ENCODE measurements around the gene KLHDC9.

- TF ChIP-seq EP300 (IDR thresholded peaks at IDR 0.05) (no peak), POLR2A (IDR thresholded peaks at IDR 0.05; ENCODE audit: low read depth) (no peak)
- TF ChIP-seq, protein P1, sequence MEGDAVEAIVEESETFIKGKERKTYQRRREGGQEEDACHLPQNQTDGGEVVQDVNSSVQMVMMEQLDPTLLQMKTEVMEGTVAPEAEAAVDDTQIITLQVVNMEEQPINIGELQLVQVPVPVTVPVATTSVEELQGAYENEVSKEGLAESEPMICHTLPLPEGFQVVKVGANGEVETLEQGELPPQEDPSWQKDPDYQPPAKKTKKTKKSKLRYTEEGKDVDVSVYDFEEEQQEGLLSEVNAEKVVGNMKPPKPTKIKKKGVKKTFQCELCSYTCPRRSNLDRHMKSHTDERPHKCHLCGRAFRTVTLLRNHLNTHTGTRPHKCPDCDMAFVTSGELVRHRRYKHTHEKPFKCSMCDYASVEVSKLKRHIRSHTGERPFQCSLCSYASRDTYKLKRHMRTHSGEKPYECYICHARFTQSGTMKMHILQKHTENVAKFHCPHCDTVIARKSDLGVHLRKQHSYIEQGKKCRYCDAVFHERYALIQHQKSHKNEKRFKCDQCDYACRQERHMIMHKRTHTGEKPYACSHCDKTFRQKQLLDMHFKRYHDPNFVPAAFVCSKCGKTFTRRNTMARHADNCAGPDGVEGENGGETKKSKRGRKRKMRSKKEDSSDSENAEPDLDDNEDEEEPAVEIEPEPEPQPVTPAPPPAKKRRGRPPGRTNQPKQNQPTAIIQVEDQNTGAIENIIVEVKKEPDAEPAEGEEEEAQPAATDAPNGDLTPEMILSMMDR (IDR thresholded peaks at IDR 0.05) = no peak
Measured at GRCh38 chr1:161061419-161061818, 36.7 kb upstream of the KLHDC9 start.

Measured in esophagus muscularis mucosa (tissue), 4 donors.